GM19351 (cell line): ENCODE results near the gene RASL11B.
"Not testable (repeated sequence)": the region's sequence is repeated elsewhere in the genome, so short reads cannot be mapped to it uniquely, and the experiment has no call there.

Source experiments
- ATAC-seq: cut with Tn5 transposase; IDR thresholded peaks from one replicate; pipeline ENCODE4 v1.9.1; 2021; ENCODE audit warnings: mild to moderate bottlenecking, moderate library complexity; ENCODE audit not compliant: unreplicated experiment

Gene RASL11B

GRCh38 chr4:52861879-52862616, at the start of gene RASL11B:
RASL11B (plus strand) TSS chr4:52862317; CDS start chr4:52862508, 191 bp downstream.
- peak; percentile 97 for ATAC-seq

- ATAC-seq = no peak
These were observed 48.6 kb upstream of the RASL11B start for GRCh38 chr4:52813546-52813945.

GRCh38 chr4:52822583-52822971, 39.5 kb upstream of the RASL11B start:
- ATAC-seq = no peak

- ATAC-seq = no peak
These were observed 39.0 kb upstream of the RASL11B start for GRCh38 chr4:52822972-52823701.

- no peak for ATAC-seq
These were observed 38.4 kb upstream of the RASL11B start for GRCh38 chr4:52823702-52824092.

GRCh38 chr4:52824270-52824602, 37.9 kb upstream of the RASL11B start:
- ATAC-seq = no peak

GRCh38 chr4:52824603-52825459, 37.3 kb upstream of the RASL11B start:
- ATAC-seq = no peak

- no peak for ATAC-seq
These were observed 36.5 kb upstream of the RASL11B start for GRCh38 chr4:52825460-52826090.

GRCh38 chr4:52833941-52834525, 28.1 kb upstream of the RASL11B start:
- no peak for ATAC-seq

GRCh38 chr4:52834641-52835456, 27.3 kb upstream of the RASL11B start:
- not testable (repeated sequence) for ATAC-seq

- no peak for ATAC-seq
These were observed 26.0 kb upstream of the RASL11B start for GRCh38 chr4:52836120-52836519.

GRCh38 chr4:52836678-52837077, 25.4 kb upstream of the RASL11B start:
- ATAC-seq = no peak

GRCh38 chr4:52837716-52838558, 24.2 kb upstream of the RASL11B start:
- no peak for ATAC-seq

GRCh38 chr4:52838729-52839586, 23.2 kb upstream of the RASL11B start:
- ATAC-seq = no peak

- ATAC-seq = no peak
These were observed 21.4 kb upstream of the RASL11B start for GRCh38 chr4:52840531-52841370.

- ATAC-seq = no peak
These were observed 20.2 kb upstream of the RASL11B start for GRCh38 chr4:52841682-52842456.
